ENCODE measurements around the gene LRFN2.

LRFN2 gene

GRCh38 chr6:40585651-40586269 is 1.4 kb downstream of the LRFN2 start:
- no peak for FAIRE-seq

GRCh38 chr6:40585223-40585622 is 1.9 kb downstream of the LRFN2 start:
- no peak for FAIRE-seq

- no peak for FAIRE-seq
Measured at GRCh38 chr6:40584741-40585140, 2.4 kb downstream of the LRFN2 start.

- FAIRE-seq: no peak
Measured at GRCh38 chr6:40583709-40584108, 3.5 kb downstream of the LRFN2 start.

- no peak for FAIRE-seq
Measured at GRCh38 chr6:40582892-40583291, 4.3 kb downstream of the LRFN2 start.

GRCh38 chr6:40579101-40579500 is 8.1 kb downstream of the LRFN2 start:
- no peak for FAIRE-seq

GRCh38 chr6:40577672-40578071 is 9.5 kb downstream of the LRFN2 start:
- FAIRE-seq: no peak

- FAIRE-seq: no peak
Measured at GRCh38 chr6:40573221-40573620, 13.9 kb downstream of the LRFN2 start.

- FAIRE-seq: no peak
Measured at GRCh38 chr6:40569162-40569910, 17.8 kb downstream of the LRFN2 start.

GRCh38 chr6:40568062-40568708 is 19.0 kb downstream of the LRFN2 start:
- no peak for FAIRE-seq

GRCh38 chr6:40563111-40563510 is 24.1 kb downstream of the LRFN2 start:
- no peak for FAIRE-seq

GRCh38 chr6:40559056-40559455 is 28.1 kb downstream of the LRFN2 start:
- FAIRE-seq: no peak

- no peak for FAIRE-seq
Measured at GRCh38 chr6:40558102-40558501, 29.1 kb downstream of the LRFN2 start.

- no peak for FAIRE-seq
Measured at GRCh38 chr6:40556881-40557280, 30.3 kb downstream of the LRFN2 start.

GRCh38 chr6:40556023-40556422 is 31.1 kb downstream of the LRFN2 start:
- no peak for FAIRE-seq

GRCh38 chr6:40555092-40555491 is 32.1 kb downstream of the LRFN2 start:
- no peak for FAIRE-seq

GRCh38 chr6:40552941-40553340 is 34.2 kb downstream of the LRFN2 start:
- FAIRE-seq: no peak

GRCh38 chr6:40551966-40552505 is 35.1 kb downstream of the LRFN2 start:
- FAIRE-seq: no peak

GRCh38 chr6:40550202-40551101 is 36.7 kb downstream of the LRFN2 start:
- FAIRE-seq: no peak

GRCh38 chr6:40545954-40546353 is 41.2 kb downstream of the LRFN2 start:
- no peak for FAIRE-seq

GRCh38 chr6:40543776-40544175 is 43.4 kb downstream of the LRFN2 start:
- FAIRE-seq: no peak

- no peak for FAIRE-seq
Measured at GRCh38 chr6:40543146-40543545, 44.0 kb downstream of the LRFN2 start.
